AG09319 (cell line): ENCODE data around the gene CORO1A.
A peak's percentile ranks its signal among the peaks of the same experiment; 100 is the strongest.

Experiments
- DNase-seq: peaks from one replicate; pipeline ENCODE4 v3.0.0-alpha.2; 2010; ENCODE audit warnings: low read depth; ENCODE audit errors: extremely low read depth
- TF ChIP-seq, protein P1 (sequence below): IDR thresholded peaks from 2 replicates; pipeline ENCODE4 v1.5.1; 2011; ENCODE audit warnings: low read depth, mild to moderate bottlenecking, inconsistent platforms, low read length, moderate library complexity

Gene CORO1A

DNA sequence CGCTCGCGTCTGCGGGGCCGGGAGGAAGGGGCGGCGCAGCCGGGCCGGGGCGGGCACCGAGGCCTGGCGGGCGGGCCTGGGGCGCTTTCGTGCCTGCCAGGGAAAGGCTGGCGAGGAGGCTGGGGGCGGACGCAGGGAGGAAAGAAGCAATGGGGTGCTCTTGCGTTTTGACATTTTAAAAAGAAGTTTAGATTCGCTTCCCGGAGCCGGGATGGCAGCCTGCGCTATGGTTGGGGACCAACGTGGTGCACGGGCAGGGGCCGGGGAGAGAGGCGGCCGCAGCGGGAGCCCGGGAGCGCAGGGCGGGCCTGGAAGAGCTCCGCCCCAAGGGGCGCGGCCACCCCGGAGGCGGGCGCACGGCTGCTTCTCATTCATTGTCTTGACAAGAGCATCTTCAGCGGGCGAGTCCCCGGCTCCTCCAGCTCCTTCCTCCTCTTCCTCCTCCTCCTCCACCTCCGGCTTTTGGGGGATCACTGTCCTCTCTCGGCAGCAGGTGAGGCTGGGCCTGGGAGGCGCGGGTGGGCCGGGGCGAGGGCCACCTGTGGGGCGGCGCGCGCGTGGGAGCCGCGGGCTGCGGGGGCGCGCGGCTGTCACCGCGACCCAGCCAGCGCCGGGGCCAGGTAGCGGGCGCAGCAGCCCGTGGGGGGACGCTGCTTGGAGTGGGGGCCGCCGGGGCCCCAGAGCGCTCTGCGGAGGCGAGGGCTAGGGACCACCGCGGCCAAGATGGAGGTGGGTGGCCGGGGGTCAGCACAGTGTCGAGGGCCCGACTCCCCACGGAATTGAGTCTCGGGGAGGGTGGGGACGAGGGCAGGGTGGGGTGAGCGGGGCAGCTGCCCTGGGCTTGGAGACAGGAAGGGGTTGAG, at the start of gene CORO1A:
Gene CORO1A (plus strand): TSS at position 370 of the 863 bp plus-strand sequence. CDS start 1,608 bp downstream, outside the sequence.
- DNase-seq = peak; percentile 23
- TF ChIP-seq, protein P1, sequence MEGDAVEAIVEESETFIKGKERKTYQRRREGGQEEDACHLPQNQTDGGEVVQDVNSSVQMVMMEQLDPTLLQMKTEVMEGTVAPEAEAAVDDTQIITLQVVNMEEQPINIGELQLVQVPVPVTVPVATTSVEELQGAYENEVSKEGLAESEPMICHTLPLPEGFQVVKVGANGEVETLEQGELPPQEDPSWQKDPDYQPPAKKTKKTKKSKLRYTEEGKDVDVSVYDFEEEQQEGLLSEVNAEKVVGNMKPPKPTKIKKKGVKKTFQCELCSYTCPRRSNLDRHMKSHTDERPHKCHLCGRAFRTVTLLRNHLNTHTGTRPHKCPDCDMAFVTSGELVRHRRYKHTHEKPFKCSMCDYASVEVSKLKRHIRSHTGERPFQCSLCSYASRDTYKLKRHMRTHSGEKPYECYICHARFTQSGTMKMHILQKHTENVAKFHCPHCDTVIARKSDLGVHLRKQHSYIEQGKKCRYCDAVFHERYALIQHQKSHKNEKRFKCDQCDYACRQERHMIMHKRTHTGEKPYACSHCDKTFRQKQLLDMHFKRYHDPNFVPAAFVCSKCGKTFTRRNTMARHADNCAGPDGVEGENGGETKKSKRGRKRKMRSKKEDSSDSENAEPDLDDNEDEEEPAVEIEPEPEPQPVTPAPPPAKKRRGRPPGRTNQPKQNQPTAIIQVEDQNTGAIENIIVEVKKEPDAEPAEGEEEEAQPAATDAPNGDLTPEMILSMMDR = no peak

DNA sequence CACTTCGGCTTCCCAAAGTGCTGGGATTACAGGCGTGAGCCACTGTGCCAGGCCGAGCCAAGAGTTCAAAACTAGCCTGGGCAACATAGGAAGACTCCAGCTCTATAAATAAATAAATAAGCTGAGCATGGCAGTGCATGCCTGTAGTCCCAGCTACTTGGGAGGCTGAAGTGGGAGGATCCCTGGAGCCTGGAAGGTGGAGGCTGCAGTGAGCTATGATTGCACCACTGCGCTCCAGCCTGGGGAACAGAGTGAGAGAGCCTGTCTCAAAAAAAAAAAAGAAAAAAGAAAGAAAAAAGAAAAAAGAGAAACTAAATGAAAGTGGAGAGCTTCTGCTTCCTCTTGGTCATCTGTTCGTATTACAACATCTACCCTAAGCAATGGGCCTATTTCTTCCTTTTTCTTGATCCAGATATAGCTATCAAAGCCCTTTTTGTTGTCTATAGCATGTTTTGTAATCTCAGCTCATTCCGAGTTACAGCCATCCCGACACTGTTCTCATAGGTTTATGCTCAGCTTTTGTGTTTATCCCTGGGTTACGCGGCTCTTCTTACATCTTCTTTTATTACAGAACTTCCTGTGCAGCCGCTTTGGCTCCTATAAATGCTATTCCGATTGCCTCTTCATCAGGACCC, 46.3 kb upstream of the CORO1A start:
- no peak for DNase-seq
- TF ChIP-seq, protein P1 = no peak

DNA sequence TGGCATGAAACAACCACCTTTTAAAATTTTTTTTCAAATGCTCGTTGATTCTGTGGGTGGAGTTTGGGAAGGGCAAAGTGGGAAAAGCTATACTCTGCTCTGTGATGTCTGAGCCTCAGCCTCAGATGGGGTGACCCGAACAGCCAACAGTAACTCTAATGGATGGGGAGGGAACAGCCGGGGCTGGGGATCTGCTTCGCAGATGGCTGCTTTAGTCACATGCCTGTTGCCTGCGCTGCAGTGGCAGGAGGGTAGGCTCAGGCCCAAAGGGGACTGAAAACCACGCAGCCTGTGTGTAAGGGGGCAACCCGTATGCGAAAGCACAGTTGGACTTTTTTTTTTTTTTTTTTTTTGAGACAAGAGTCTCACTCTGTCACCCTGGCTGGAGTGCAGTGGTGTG, 45.5 kb upstream of the CORO1A start:
- no peak for DNase-seq
- TF ChIP-seq, protein P1 = no peak

DNA sequence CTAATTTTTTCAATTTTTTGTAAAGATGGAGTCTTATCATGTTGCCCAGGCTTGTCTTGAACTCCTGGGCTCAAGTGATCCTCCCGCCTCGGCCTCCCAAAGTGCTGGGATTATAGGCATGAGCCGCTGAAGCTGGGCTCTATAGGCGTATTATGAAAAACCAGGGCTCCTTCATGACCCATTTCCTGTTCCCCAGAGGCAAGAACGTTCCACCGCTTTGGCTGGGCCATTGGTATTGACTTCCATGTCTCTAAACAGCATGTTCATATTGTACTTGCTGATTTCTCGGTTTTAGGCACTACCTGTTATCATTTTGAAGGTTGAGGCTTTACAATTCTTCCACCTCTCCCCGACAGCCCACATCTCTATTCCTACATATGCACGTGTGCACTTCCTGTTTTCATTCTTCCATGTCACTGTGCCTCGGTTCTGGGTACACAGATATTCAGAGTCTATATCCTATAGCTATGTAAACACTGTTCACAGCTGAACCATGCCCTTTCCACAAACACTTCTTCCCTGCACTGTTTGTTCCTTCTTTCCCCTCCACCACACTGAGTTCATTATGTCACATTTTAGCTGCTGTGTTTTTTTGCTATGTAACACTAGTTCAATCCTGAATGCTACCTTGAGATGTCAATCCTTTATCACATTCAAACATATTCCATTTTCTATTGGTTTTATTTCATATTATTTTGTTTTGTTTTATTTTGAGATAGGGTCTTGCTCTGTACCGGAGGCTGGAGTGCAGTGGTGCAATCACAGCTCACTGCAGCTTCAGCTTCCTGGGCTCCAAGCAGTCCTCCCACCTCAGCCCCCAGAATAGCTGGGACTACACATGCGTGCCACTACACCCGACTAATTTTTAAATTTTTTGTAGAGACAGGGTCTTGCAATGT, 43.6 kb upstream of the CORO1A start:
- DNase-seq = no peak
- TF ChIP-seq, protein P1 = no peak

DNA sequence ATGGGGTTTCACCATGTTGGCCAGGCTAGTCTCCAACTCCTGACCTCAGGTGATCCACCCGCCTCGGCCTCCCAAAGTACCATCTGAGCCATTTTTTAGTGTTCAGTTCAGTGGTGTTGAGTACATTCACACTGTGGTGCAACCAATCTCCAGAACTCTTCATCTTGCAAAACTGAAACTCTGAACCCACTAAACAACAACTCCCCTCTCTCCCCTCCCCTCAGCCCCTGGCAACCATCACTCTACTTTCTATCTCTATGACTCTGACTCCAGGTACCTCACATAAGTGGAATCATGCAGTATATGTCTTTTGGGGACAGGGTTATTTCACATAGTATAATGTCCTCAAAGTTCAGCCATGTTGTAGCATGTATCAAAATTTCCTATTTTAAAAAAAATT, 41.7 kb upstream of the CORO1A start:
- TF ChIP-seq, protein P1 = no peak
- no peak for DNase-seq

DNA sequence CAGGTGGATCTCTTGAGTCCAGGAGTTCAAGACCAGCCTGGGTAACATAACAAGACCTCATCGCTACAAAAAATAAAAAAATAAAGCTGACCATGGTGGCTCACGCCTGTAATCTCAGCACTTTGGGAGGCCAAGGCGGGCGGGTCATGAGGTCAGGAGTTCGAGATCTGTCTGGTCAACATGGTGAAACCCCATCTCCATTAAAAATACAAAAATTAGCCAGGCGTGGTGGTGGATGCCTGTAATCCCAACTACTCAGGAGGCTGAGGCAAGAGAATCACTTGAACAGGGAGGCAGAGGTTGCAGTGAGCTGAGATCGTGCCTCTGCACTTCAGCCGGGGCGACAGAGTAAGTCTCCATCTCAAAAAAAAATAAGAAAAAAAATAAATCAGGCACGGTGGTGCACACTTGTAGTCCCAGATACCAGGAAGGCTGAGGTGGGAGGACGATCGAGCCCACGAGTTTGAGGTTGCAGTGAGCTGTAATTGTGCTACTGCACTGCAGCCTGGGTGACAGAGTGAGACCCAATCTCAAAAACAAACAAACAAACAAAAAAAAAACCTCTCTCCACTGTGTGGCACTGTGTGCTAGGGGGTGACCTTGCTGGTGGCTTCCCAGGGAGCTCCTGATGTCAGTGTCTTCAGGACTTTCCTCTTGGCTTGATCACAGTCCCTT, 40.6 kb upstream of the CORO1A start:
- no peak for DNase-seq
- TF ChIP-seq, protein P1 = no peak
